ENCODE results near the gene DYNC1H1. TPM values are rescaled to one million over a fixed set of nuclear protein-coding genes. Genes with fewer than 3 reads are reported as not detected.
"Not testable (repeated sequence)": the region's sequence is repeated elsewhere in the genome, so short reads cannot be mapped to it uniquely, and the experiment has no call there.

DYNC1H1 gene
- total RNA-seq, 6 donors from 2014 or later, result 352 to 556 (median 447) TPM

DNA sequence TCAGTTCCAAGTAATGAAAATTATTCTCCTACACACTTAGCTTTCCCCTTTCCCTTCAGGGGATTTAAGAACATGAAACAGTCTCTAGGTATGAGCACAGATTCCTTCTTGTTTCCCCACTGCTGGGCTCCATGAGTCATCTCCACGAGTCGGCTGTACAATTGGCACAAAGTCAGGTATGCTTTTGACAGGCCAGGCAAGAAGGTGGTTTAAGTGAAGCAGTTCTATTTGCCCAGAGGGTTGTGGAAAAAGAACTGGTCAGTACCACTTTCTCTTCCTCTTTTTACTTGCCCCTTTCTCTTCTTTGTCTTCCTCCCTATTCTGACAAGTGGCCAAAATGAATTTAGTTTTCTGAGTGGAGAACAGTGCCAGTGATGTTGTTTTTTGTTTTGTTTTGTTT, 16.3 kb downstream of the DYNC1H1 start:
- peak overlapping the region in 2 of 4 donors; percentile 30 to 57 for H3K27ac ChIP-seq
- WGBS, 2 donors, result 21 to 39% methylated on average over 2 of the region's 2 CpGs
- no peaks in the 10 kb centered on the region for H3K27me3 ChIP-seq
- TF ChIP-seq POLR2AphosphoS5 (IDR thresholded peaks at IDR 0.05), result peak in 1 of 2 donors; percentile 51
- TF ChIP-seq, protein P1, sequence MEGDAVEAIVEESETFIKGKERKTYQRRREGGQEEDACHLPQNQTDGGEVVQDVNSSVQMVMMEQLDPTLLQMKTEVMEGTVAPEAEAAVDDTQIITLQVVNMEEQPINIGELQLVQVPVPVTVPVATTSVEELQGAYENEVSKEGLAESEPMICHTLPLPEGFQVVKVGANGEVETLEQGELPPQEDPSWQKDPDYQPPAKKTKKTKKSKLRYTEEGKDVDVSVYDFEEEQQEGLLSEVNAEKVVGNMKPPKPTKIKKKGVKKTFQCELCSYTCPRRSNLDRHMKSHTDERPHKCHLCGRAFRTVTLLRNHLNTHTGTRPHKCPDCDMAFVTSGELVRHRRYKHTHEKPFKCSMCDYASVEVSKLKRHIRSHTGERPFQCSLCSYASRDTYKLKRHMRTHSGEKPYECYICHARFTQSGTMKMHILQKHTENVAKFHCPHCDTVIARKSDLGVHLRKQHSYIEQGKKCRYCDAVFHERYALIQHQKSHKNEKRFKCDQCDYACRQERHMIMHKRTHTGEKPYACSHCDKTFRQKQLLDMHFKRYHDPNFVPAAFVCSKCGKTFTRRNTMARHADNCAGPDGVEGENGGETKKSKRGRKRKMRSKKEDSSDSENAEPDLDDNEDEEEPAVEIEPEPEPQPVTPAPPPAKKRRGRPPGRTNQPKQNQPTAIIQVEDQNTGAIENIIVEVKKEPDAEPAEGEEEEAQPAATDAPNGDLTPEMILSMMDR (IDR thresholded peaks at IDR 0.05), result no peak
- TF ChIP-seq EP300 (IDR thresholded peaks at IDR 0.05), result peak in 1 of 4 donors; percentile 33
- DNase-seq, result peak in 1 of 2 donors; percentile 83
- peaks cover 30 to 97% (median 75%) of the 10 kb centered on the region in 4 donors for H3K36me3 ChIP-seq
- H3K4me1 ChIP-seq, result peaks cover 0 to 14% (median 7%) of the 10 kb centered on the region in 4 donors
- ATAC-seq (ENCODE audit: low FRiP score in 2 of 2), result peak; percentile 85 to 88
- H3K4me3 ChIP-seq, result no peak overlapping the region
- H3K9me3 ChIP-seq, result no peaks in the 10 kb centered on the region

DNA sequence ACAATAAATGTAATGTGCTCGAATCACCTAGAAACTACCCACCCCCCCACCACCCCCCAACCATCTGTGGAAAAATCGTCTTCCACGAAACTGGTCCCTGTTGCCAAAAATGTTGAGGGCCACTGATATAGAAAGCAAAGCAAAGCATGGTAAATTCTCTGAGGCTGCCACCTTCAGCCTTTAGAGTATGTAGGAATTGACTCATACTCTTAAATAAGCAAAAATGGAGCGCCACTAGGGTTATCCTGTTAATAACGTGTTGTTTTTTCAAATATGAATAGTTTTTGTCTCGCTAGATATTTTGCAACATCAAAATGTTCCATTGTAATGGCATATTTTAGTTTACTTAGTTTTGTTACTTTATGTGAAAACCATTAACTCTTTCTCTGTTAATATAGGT, 18.2 kb downstream of the DYNC1H1 start:
- no peak overlapping the region for H3K27ac ChIP-seq
- H3K4me3 ChIP-seq, result no peak overlapping the region
- H3K9me3 ChIP-seq, result no peaks in the 10 kb centered on the region
- WGBS, 2 donors, result 86 to 87% methylated on average over 6 of the region's 6 CpGs
- no peaks in the 10 kb centered on the region for H3K27me3 ChIP-seq
- H3K36me3 ChIP-seq, result peaks cover 49 to 97% (median 79%) of the 10 kb centered on the region in 4 donors
- TF ChIP-seq POLR2AphosphoS5 (IDR thresholded peaks at IDR 0.05) (no peak), EP300 (IDR thresholded peaks at IDR 0.05) (no peak)
- H3K4me1 ChIP-seq, result peaks cover 0 to 14% (median 7%) of the 10 kb centered on the region in 4 donors
- DNase-seq (no peak), ATAC-seq (ENCODE audit: low FRiP score in 2 of 2) (no peak)

DNA sequence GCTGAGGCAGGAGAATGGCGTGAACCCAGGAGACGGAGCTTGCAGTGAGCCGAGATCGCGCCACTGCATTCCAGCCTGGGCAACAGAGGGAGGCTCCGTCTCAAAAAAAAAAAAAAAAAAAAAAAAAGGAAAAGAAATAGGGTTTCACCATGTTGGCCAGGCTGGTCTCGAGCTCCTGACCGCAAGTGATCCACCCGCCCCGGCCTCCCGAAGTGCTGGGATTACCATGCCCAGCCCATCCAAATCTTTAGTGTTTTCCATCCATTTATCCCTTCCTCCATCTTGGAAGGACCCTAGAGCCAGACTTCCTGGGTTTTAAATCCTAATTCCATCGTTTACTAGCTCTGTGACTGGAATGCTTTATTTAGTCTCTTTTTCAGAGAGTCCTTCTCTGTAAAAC, 20.5 kb downstream of the DYNC1H1 start:
- H3K27me3 ChIP-seq; H3K4me1 ChIP-seq; H3K4me3 ChIP-seq; H3K9me3 ChIP-seq; H3K27ac ChIP-seq; ATAC-seq (ENCODE audit: low FRiP score in 2 of 2); DNase-seq: not testable (repeated sequence)
- H3K36me3 ChIP-seq, result peaks cover 65 to 99% (median 91%) of the 10 kb centered on the region in 4 donors
- WGBS, 2 donors, result 95 to 99% methylated on average over 12 of the region's 12 CpGs

DNA sequence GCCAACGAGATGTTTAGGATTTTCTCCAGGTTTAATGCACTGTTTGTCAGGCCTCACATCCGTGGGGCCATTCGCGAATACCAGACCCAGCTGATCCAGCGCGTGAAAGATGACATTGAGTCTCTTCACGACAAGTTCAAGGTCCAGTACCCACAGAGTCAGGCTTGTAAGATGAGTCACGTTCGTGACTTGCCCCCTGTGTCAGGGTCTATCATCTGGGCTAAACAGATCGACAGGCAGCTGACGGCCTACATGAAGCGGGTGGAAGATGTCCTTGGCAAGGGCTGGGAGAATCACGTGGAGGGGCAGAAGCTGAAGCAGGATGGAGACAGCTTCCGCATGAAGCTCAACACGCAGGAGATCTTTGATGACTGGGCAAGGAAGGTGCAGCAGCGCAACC, 21.6 kb downstream of the DYNC1H1 start:
- Histone ChIP-seq H3K27me3 (no peaks in the 10 kb centered on the region), H3K4me1 (peaks cover 0 to 2% (median 0%) of the 10 kb centered on the region in 4 donors), H3K9me3 (no peaks in the 10 kb centered on the region), H3K36me3 (peaks cover 64 to 99% (median 93%) of the 10 kb centered on the region in 4 donors), H3K27ac (no peak overlapping the region), H3K4me3 (no peak overlapping the region)
- TF ChIP-seq POLR2AphosphoS5 (IDR thresholded peaks at IDR 0.05) (no peak), EP300 (IDR thresholded peaks at IDR 0.05) (no peak), POLR2A (IDR thresholded peaks at IDR 0.05) (no peak)
- TF ChIP-seq, protein P1 (IDR thresholded peaks at IDR 0.05), result no peak
- ATAC-seq (ENCODE audit: low FRiP score in 2 of 2), result no peak
- no peak for DNase-seq
- 96% methylated on average over 16 of the region's 16 CpGs for WGBS, 2 donors

DNA sequence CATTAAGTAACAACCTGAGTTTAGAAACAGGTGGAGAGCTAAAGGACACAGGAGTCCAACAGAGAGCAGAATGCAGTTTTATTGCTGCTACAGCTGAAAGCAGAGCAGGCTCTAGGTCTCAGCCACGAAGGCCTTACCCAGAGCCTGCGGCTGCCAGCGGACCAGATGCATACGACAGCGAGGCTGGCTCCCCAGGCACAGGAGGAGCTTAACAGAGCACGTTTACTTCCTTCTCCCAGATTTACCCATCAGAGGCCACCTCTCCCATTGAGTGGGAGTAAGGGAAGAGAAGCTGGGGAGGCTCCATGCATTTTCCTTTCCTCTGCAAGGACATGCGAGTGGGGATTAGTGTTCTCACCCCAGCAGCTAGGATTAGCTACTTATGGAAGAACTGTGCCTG, 22.6 kb downstream of the DYNC1H1 start:
- H3K4me1 ChIP-seq, result no peaks in the 10 kb centered on the region
- DNase-seq, result no peak
- no peak overlapping the region for H3K27ac ChIP-seq
- H3K4me3 ChIP-seq, result no peak overlapping the region
- H3K27me3 ChIP-seq, result no peaks in the 10 kb centered on the region
- TF ChIP-seq POLR2AphosphoS5 (IDR thresholded peaks at IDR 0.05), result no peak
- TF ChIP-seq, protein P1 (IDR thresholded peaks at IDR 0.05), result no peak
- WGBS, 2 donors, result 83 to 95% methylated on average over 6 to 7 of the region's 7 CpGs
- no peaks in the 10 kb centered on the region for H3K9me3 ChIP-seq
- ATAC-seq (ENCODE audit: low FRiP score in 2 of 2), result no peak
- H3K36me3 ChIP-seq, result peaks cover 67 to 99% (median 92%) of the 10 kb centered on the region in 4 donors

DNA sequence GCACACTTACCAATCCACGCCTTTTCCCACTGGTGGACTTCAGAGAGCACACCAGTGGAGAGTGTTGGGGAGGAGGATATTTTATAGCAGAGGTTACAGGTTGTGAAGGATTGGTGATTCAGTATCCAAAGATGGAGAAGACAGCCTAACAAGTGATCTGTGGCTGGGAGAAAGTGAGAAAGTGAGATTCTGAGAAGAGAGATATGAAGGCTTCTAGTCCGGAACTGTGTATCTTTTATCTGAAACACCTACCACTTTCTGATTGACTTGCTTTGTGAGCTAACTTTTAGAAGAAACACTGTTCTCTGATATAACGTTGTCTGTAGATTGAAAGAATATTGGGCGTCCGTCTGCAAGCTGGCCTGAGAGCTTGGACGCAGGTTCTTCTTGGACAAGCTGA, 24.0 kb downstream of the DYNC1H1 start:
- ATAC-seq (ENCODE audit: low FRiP score in 2 of 2) (no peak), DNase-seq (no peak)
- H3K36me3 ChIP-seq, result peaks cover 58 to 99% (median 91%) of the 10 kb centered on the region in 4 donors
- WGBS, 2 donors, result 88 to 94% methylated on average over 6 of the region's 6 CpGs
- H3K27me3 ChIP-seq, result no peaks in the 10 kb centered on the region
- no peak overlapping the region for H3K4me3 ChIP-seq
- H3K9me3 ChIP-seq, result no peaks in the 10 kb centered on the region
- H3K27ac ChIP-seq, result no peak overlapping the region
- H3K4me1 ChIP-seq, result no peaks in the 10 kb centered on the region
- TF ChIP-seq POLR2AphosphoS5 (IDR thresholded peaks at IDR 0.05) (no peak), POLR2A (IDR thresholded peaks at IDR 0.05) (no peak), EP300 (IDR thresholded peaks at IDR 0.05) (no peak)
- TF ChIP-seq, protein P1 (IDR thresholded peaks at IDR 0.05), result no peak
